Naive B cell (primary cell): ENCODE results near the gene SOST. TPM values are rescaled to one million over a fixed set of nuclear protein-coding genes. Genes with fewer than 3 reads are reported as not detected.
A peak's percentile ranks its signal among the peaks of the same experiment; 100 is the strongest.

Source experiments
- ATAC-seq, 2 donors: fragments of 150-1000 bp; cut with Tn5 transposase; 2 replicates each; pipeline ENCODE4 v1.10.0; 2021; ENCODE audit warnings: low read depth in 2 of 2, mild to moderate bottlenecking in 2 of 2, moderate library complexity in 2 of 2
- DNase-seq: peaks from one replicate; pipeline ENCODE4 v3.0.0; 2022
- H3K27ac Mint-ChIP-seq, 6 donors: one replicate each; pipeline ENCODE4 v1.8.0; 2020 to 2022; ENCODE audit warnings: mild to moderate bottlenecking in 6 of 6, mixed read lengths in 6 of 6, moderate library complexity in 5 of 6, inconsistent platforms in 2 of 6
- H3K27me3 Mint-ChIP-seq, 3 donors: one replicate each; pipeline ENCODE4 v1.8.0; 2021 to 2022; ENCODE audit warnings: mixed read lengths in 3 of 3, mild to moderate bottlenecking in 1 of 3
- H3K36me3 Mint-ChIP-seq, 2 donors: one replicate each; pipeline ENCODE4 v1.8.0; 2020 to 2022; ENCODE audit warnings: mixed read lengths in 2 of 2, inconsistent platforms in 1 of 2, mild to moderate bottlenecking in 1 of 2
- H3K4me1 Mint-ChIP-seq, 3 donors: one replicate each; pipeline ENCODE4 v1.8.0; 2020 to 2022; ENCODE audit warnings: mixed read lengths in 3 of 3, inconsistent platforms in 1 of 3, mild to moderate bottlenecking in 1 of 3, moderate library complexity in 1 of 3
- H3K4me3 Mint-ChIP-seq, 8 donors: one replicate each; pipeline ENCODE4 v1.8.0; 2020 to 2022; ENCODE audit warnings: mild to moderate bottlenecking in 8 of 8, mixed read lengths in 8 of 8, moderate library complexity in 8 of 8, inconsistent platforms in 2 of 8
- H3K9me3 Mint-ChIP-seq, 7 donors: one replicate each; pipeline ENCODE4 v1.8.0; 2020 to 2022; ENCODE audit warnings: mixed read lengths in 7 of 7, mild to moderate bottlenecking in 5 of 7, inconsistent platforms in 2 of 7, moderate library complexity in 1 of 7
- polyA plus RNA-seq, 6 donors: library from polyadenylated mRNA; unstranded; fragments of 300-500 nt; fragmentation: Illumina TruSeq; gene quantifications; one replicate each; pipeline ENCODE4 v1.2.3, GENCODE V29; 2021; ENCODE audit warnings: low read depth in 6 of 6

SOST gene
- polyA plus RNA-seq, 6 donors from 2014 or later = not detected

GRCh38 chr17:43722269-43722619, 36.3 kb downstream of the SOST start:
- Mint-ChIP-seq H3K27ac (peak overlapping the region in 1 of 6 donors; percentile 93), H3K36me3 (no peaks in the 10 kb centered on the region), H3K4me1 (peaks cover 5 to 11% (median 8%) of the 10 kb centered on the region in 3 donors), H3K4me3 (peak overlapping the region in 4 of 8 donors; percentile 35 to 97 (median 67)), H3K9me3 (no peaks in the 10 kb centered on the region), H3K27me3 (peaks cover 0 to 5% (median 2%) of the 10 kb centered on the region in 3 donors)
- no peak for ATAC-seq
- no peak for DNase-seq

- H3K4me1 Mint-ChIP-seq = peaks cover 5 to 11% (median 8%) of the 10 kb centered on the region in 3 donors
- peaks cover 0 to 7% (median 5%) of the 10 kb centered on the region in 3 donors for H3K27me3 Mint-ChIP-seq
- H3K36me3 Mint-ChIP-seq = no peaks in the 10 kb centered on the region
- ATAC-seq (no peak), DNase-seq (no peak)
- peak overlapping the region; percentile 86 to 100 (median 97) for H3K4me3 Mint-ChIP-seq
- H3K27ac Mint-ChIP-seq = peak overlapping the region in 3 of 6 donors; percentile 39 to 93 (median 80)
- no peaks in the 10 kb centered on the region for H3K9me3 Mint-ChIP-seq
Observed at GRCh38 chr17:43721537-43722268, 36.9 kb downstream of the SOST start.

GRCh38 chr17:43720311-43721060, 38.1 kb downstream of the SOST start:
- no peaks in the 10 kb centered on the region for H3K9me3 Mint-ChIP-seq

GRCh38 chr17:43719578-43719977, 39.0 kb downstream of the SOST start:
- peak overlapping the region in 4 of 6 donors; percentile 19 to 99 (median 96) for H3K27ac Mint-ChIP-seq
- H3K4me3 Mint-ChIP-seq = peak overlapping the region in 7 of 8 donors; percentile 90 to 100 (median 97)
- DNase-seq (no peak), ATAC-seq (no peak)
- H3K4me1 Mint-ChIP-seq = peaks cover 6 to 9% (median 8%) of the 10 kb centered on the region in 3 donors
- no peaks in the 10 kb centered on the region for H3K9me3 Mint-ChIP-seq
- peaks cover 10 to 28% (median 13%) of the 10 kb centered on the region in 3 donors for H3K27me3 Mint-ChIP-seq
- H3K36me3 Mint-ChIP-seq = no peaks in the 10 kb centered on the region

More at GRCh38 chr17:43720311-43721060, 38.1 kb downstream of the SOST start:
- Mint-ChIP-seq H3K27ac (peak overlapping the region; percentile 87 to 99 (median 95)), H3K4me1 (peaks cover 5 to 8% (median 7%) of the 10 kb centered on the region in 3 donors), H3K36me3 (no peaks in the 10 kb centered on the region), H3K27me3 (peaks cover under 1 to 19% (median 6%) of the 10 kb centered on the region in 3 donors), H3K4me3 (peak overlapping the region; percentile 90 to 100 (median 97))
- ATAC-seq = peak; percentile 90 to 93
- peak; percentile 67 for DNase-seq

- Mint-ChIP-seq H3K27me3 (peaks cover 18 to 35% (median 21%) of the 10 kb centered on the region in 3 donors), H3K9me3 (no peaks in the 10 kb centered on the region), H3K36me3 (no peaks in the 10 kb centered on the region), H3K4me1 (peaks cover 12 to 15% (median 15%) of the 10 kb centered on the region in 3 donors), H3K27ac (no peak overlapping the region), H3K4me3 (peak overlapping the region in 1 of 8 donors; percentile 11)
- ATAC-seq = no peak
- no peak for DNase-seq
Observed at GRCh38 chr17:43718544-43718943, 40.0 kb downstream of the SOST start.

GRCh38 chr17:43717913-43718312, 40.7 kb downstream of the SOST start:
- no peak for ATAC-seq

GRCh38 chr17:43714465-43715149, 44.0 kb downstream of the SOST start:
- ATAC-seq (no peak), DNase-seq (no peak)
- H3K4me3 Mint-ChIP-seq = peak overlapping the region; percentile 48 to 80 (median 68)
- H3K27ac Mint-ChIP-seq = peak overlapping the region in 1 of 6 donors; percentile 29
- H3K27me3 Mint-ChIP-seq = peaks cover 43 to 70% (median 53%) of the 10 kb centered on the region in 3 donors
- no peaks in the 10 kb centered on the region for H3K36me3 Mint-ChIP-seq
- peaks cover 7 to 14% (median 12%) of the 10 kb centered on the region in 3 donors for H3K4me1 Mint-ChIP-seq
- H3K9me3 Mint-ChIP-seq = no peaks in the 10 kb centered on the region

More at GRCh38 chr17:43717913-43718312, 40.7 kb downstream of the SOST start:
- H3K36me3 Mint-ChIP-seq = no peaks in the 10 kb centered on the region
- H3K4me3 Mint-ChIP-seq = peak overlapping the region in 1 of 8 donors; percentile 11
- peaks cover 12 to 20% (median 20%) of the 10 kb centered on the region in 3 donors for H3K4me1 Mint-ChIP-seq
- no peak for DNase-seq
- H3K27ac Mint-ChIP-seq = no peak overlapping the region
- H3K27me3 Mint-ChIP-seq = peaks cover 23 to 40% (median 26%) of the 10 kb centered on the region in 3 donors
- no peaks in the 10 kb centered on the region for H3K9me3 Mint-ChIP-seq

- Mint-ChIP-seq H3K27ac (no peak overlapping the region), H3K4me1 (peaks cover 7 to 14% (median 12%) of the 10 kb centered on the region in 3 donors), H3K4me3 (peak overlapping the region; percentile 37 to 80 (median 68)), H3K36me3 (no peaks in the 10 kb centered on the region), H3K9me3 (no peaks in the 10 kb centered on the region), H3K27me3 (peaks cover 51 to 70% (median 53%) of the 10 kb centered on the region in 3 donors)
- DNase-seq (no peak), ATAC-seq (peak in 1 of 2 donors; percentile 43)
Observed at GRCh38 chr17:43713494-43714162, 45.0 kb downstream of the SOST start.

GRCh38 chr17:43712397-43712796, 46.2 kb downstream of the SOST start:
- Mint-ChIP-seq H3K27ac (no peak overlapping the region), H3K4me1 (peaks cover 7 to 14% (median 12%) of the 10 kb centered on the region in 3 donors), H3K9me3 (no peaks in the 10 kb centered on the region), H3K27me3 (peaks cover 47 to 70% (median 53%) of the 10 kb centered on the region in 3 donors), H3K4me3 (peak overlapping the region in 2 of 8 donors; percentile 6 to 61), H3K36me3 (no peaks in the 10 kb centered on the region)
- ATAC-seq (no peak), DNase-seq (no peak)

- ATAC-seq (no peak), DNase-seq (no peak)
- peak overlapping the region in 1 of 6 donors; percentile 1 for H3K27ac Mint-ChIP-seq
- H3K4me3 Mint-ChIP-seq = no peak overlapping the region
- H3K36me3 Mint-ChIP-seq = no peaks in the 10 kb centered on the region
- peaks cover 7 to 14% (median 12%) of the 10 kb centered on the region in 3 donors for H3K4me1 Mint-ChIP-seq
- peaks cover 52 to 66% (median 62%) of the 10 kb centered on the region in 3 donors for H3K27me3 Mint-ChIP-seq
- H3K9me3 Mint-ChIP-seq = no peaks in the 10 kb centered on the region
Observed at GRCh38 chr17:43710101-43710500, 48.5 kb downstream of the SOST start.

GRCh38 chr17:43709210-43709609, 49.4 kb downstream of the SOST start:
- Mint-ChIP-seq H3K27ac (no peak overlapping the region), H3K9me3 (no peaks in the 10 kb centered on the region), H3K36me3 (no peaks in the 10 kb centered on the region), H3K27me3 (peaks cover 48 to 58% (median 56%) of the 10 kb centered on the region in 3 donors), H3K4me3 (no peak overlapping the region), H3K4me1 (peaks cover 2 to 9% (median 7%) of the 10 kb centered on the region in 3 donors)
- DNase-seq (peak; percentile 6), ATAC-seq (peak; percentile 58)

- Mint-ChIP-seq H3K4me3 (no peak overlapping the region), H3K4me1 (peaks cover 0 to 8% (median 7%) of the 10 kb centered on the region in 3 donors), H3K27me3 (peaks cover 46 to 55% (median 47%) of the 10 kb centered on the region in 3 donors), H3K9me3 (peaks cover 0 to 8% (median 5%) of the 10 kb centered on the region in 7 donors), H3K36me3 (peaks cover 0 to 5% of the 10 kb centered on the region in 2 donors), H3K27ac (no peak overlapping the region)
- ATAC-seq = no peak
- no peak for DNase-seq
Observed at GRCh38 chr17:43707184-43707583, 51.4 kb downstream of the SOST start.
